Measurements from ENCODE around the gene MOV10L1.
"Not testable (repeated sequence)": the region's sequence is repeated elsewhere in the genome, so short reads cannot be mapped to it uniquely, and the experiment has no call there.

MOV10L1 gene

GRCh38 chr22:50141891-50142363, 52.1 kb downstream of the MOV10L1 start:
- peak; percentile 18 for DNase-seq

- DNase-seq, result no peak
These were observed 53.3 kb downstream of the MOV10L1 start for GRCh38 chr22:50143096-50143495.

- no peak for DNase-seq
These were observed 54.3 kb downstream of the MOV10L1 start for GRCh38 chr22:50144005-50144614.

- DNase-seq, result no peak
These were observed 56.1 kb downstream of the MOV10L1 start for GRCh38 chr22:50145721-50146438.

- DNase-seq, result peak; percentile 59
These were observed 56.8 kb downstream of the MOV10L1 start for GRCh38 chr22:50146439-50147238.

- DNase-seq, result not testable (repeated sequence)
These were observed 57.7 kb downstream of the MOV10L1 start for GRCh38 chr22:50147258-50148165.

- no peak for DNase-seq
These were observed 58.3 kb downstream of the MOV10L1 start for GRCh38 chr22:50148166-50148500.

GRCh38 chr22:50148991-50149721, 59.4 kb downstream of the MOV10L1 start:
- peak; percentile 85 for DNase-seq

GRCh38 chr22:50150161-50151129, 60.6 kb downstream of the MOV10L1 start:
- peak; percentile 85 for DNase-seq

GRCh38 chr22:50151571-50152537, 62.0 kb downstream of the MOV10L1 start:
- DNase-seq, result no peak

GRCh38 chr22:50153056-50153755, 63.4 kb downstream of the MOV10L1 start:
- DNase-seq, result no peak

- no peak for DNase-seq
These were observed 63.9 kb downstream of the MOV10L1 start for GRCh38 chr22:50153756-50154140.

GRCh38 chr22:50157709-50158375, 68.0 kb downstream of the MOV10L1 start:
- no peak for DNase-seq

GRCh38 chr22:50160947-50161346, 71.1 kb downstream of the MOV10L1 start:
- DNase-seq, result no peak

- no peak for DNase-seq
These were observed 71.9 kb downstream of the MOV10L1 start for GRCh38 chr22:50161508-50162390.

- no peak for DNase-seq
These were observed 72.7 kb downstream of the MOV10L1 start for GRCh38 chr22:50162391-50162956.

Data from NCI-H1694 treated with DMSO at 0.1 percent for 48 hours (cell line).